Choroid plexus epithelial cell (primary cell): ENCODE results near the gene ARMC9.

Experiments
- DNase-seq: peaks from one replicate; pipeline ENCODE4 v3.0.0-alpha.2; 2010; ENCODE audit warnings: low read depth
- H3K4me3 ChIP-seq: 2 replicates; pipeline ENCODE4 v1.5.1; 2011; ENCODE audit warnings: low read depth, mild to moderate bottlenecking, control low read depth, low read length, moderate library complexity
- CTCF ChIP-seq: conservative IDR thresholded peaks from 2 replicates; pipeline ENCODE4 v1.5.1; 2011; ENCODE audit warnings: low read depth, mild to moderate bottlenecking, control low read depth, inconsistent platforms, low read length, moderate library complexity

ARMC9 gene

GRCh38 chr2:231321021-231321420, 122.6 kb downstream of the ARMC9 start:
- no peak for DNase-seq
- no peak overlapping the region for H3K4me3 ChIP-seq
- TF ChIP-seq CTCF = no peak

- H3K4me3 ChIP-seq = no peak overlapping the region
- no peak for DNase-seq
- TF ChIP-seq CTCF = no peak
Measured at GRCh38 chr2:231321556-231322334, 123.3 kb downstream of the ARMC9 start.

- no peak overlapping the region for H3K4me3 ChIP-seq
- TF ChIP-seq CTCF = no peak
- no peak for DNase-seq
Measured at GRCh38 chr2:231323316-231323715, 124.9 kb downstream of the ARMC9 start.

GRCh38 chr2:231325826-231326225, 127.4 kb downstream of the ARMC9 start:
- TF ChIP-seq CTCF = no peak
- no peak overlapping the region for H3K4me3 ChIP-seq
- DNase-seq = no peak

- no peak for DNase-seq
- no peak for TF ChIP-seq CTCF
- no peak overlapping the region for H3K4me3 ChIP-seq
Measured at GRCh38 chr2:231326404-231326803, 128.0 kb downstream of the ARMC9 start.

- TF ChIP-seq CTCF = no peak
- no peak for DNase-seq
Measured at GRCh38 chr2:231330311-231330710, 131.9 kb downstream of the ARMC9 start.

GRCh38 chr2:231331533-231331932, 133.1 kb downstream of the ARMC9 start:
- no peak overlapping the region for H3K4me3 ChIP-seq
- DNase-seq = no peak
- no peak for TF ChIP-seq CTCF

More at GRCh38 chr2:231330311-231330710, 131.9 kb downstream of the ARMC9 start:
- H3K4me3 ChIP-seq = no peak overlapping the region
